GM23338 (cell line): ENCODE data around the gene IGFL4. TPM values are rescaled to one million over a fixed set of nuclear protein-coding genes. Genes with fewer than 3 reads are reported as not detected.

ENCODE experiments used
- ATAC-seq: fragments of 200-7000 bp; cut with Tn5 transposase; 3 replicates; pipeline ENCODE4 v1.9.1; 2020
- DNase-seq: peaks from one replicate; pipeline ENCODE4 v3.0.0-alpha.2; 2015; ENCODE audit warnings: low spot score
- H2AFZ ChIP-seq: fragments of 200-600 bp; sonication (generic); 2 replicates; pipeline ENCODE4 v1.8.0; 2016; ENCODE audit warnings: antibody characterized with exemption, mild to moderate bottlenecking, moderate library complexity
- H3F3A ChIP-seq: fragments of 200-600 bp; sonication (generic); replicated peaks from 2 replicates; pipeline ENCODE4 v1.8.0; 2017; ENCODE audit warnings: antibody characterized with exemption, mixed run types, low read depth
- H3K27ac ChIP-seq: fragments of 200-600 bp; sonication (generic); 2 replicates; pipeline ENCODE4 v1.6.1; 2016; ENCODE audit warnings: low read depth
- H3K27me3 ChIP-seq: fragments of 200-600 bp; sonication (generic); 2 replicates; pipeline ENCODE4 v1.8.0; 2016; ENCODE audit warnings: mild to moderate bottlenecking, mixed run types, moderate library complexity; ENCODE audit not compliant: insufficient read depth
- H3K36me3 ChIP-seq: fragments of 200-600 bp; sonication (generic); 2 replicates; pipeline ENCODE4 v1.8.0; 2016; ENCODE audit warnings: mild to moderate bottlenecking; ENCODE audit not compliant: insufficient read depth
- H3K4me1 ChIP-seq: fragments of 200-600 bp; sonication (generic); 2 replicates; pipeline ENCODE4 v1.8.0; 2016; ENCODE audit warnings: mild to moderate bottlenecking, moderate library complexity; ENCODE audit not compliant: insufficient read depth
- H3K4me2 ChIP-seq: fragments of 200-600 bp; sonication (generic); 2 replicates; pipeline ENCODE4 v1.7.1; 2017; ENCODE audit warnings: mixed run types
- H3K4me3 ChIP-seq: fragments of 200-600 bp; sonication (generic); 2 replicates; pipeline ENCODE4 v1.6.1; 2016; ENCODE audit warnings: mixed run types
- H3K79me2 ChIP-seq: fragments of 200-600 bp; sonication (generic); replicated peaks from 2 replicates; pipeline ENCODE4 v1.8.0; 2017; ENCODE audit warnings: mild to moderate bottlenecking; ENCODE audit not compliant: insufficient read depth
- H3K9me2 ChIP-seq: fragments of 200-600 bp; sonication (generic); 2 replicates; pipeline ENCODE4 v1.8.0; 2017; ENCODE audit not compliant: insufficient read depth
- H4K20me1 ChIP-seq: fragments of 200-600 bp; sonication (generic); replicated peaks from 2 replicates; pipeline ENCODE4 v1.8.0; 2017; ENCODE audit warnings: mild to moderate bottlenecking; ENCODE audit not compliant: insufficient read depth
- H3K27ac Mint-ChIP-seq: 2 replicates; pipeline ENCODE4 v1.8.0; 2020; ENCODE audit warnings: inconsistent platforms, mild to moderate bottlenecking, moderate library complexity, mixed read lengths
- H3K27me3 Mint-ChIP-seq: 3 replicates; pipeline ENCODE4 v1.8.0; 2022; ENCODE audit warnings: low read depth, mild to moderate bottlenecking, moderate library complexity, mixed read lengths, inconsistent platforms; ENCODE audit not compliant: insufficient read depth, poor library complexity
- H3K36me3 Mint-ChIP-seq: 3 replicates; pipeline ENCODE4 v1.8.0; 2021; ENCODE audit warnings: low read depth, mild to moderate bottlenecking, inconsistent platforms, moderate library complexity, mixed read lengths
- H3K4me1 Mint-ChIP-seq: 3 replicates; pipeline ENCODE4 v1.8.0; 2020; ENCODE audit warnings: mild to moderate bottlenecking, inconsistent platforms, mixed read lengths
- H3K4me3 Mint-ChIP-seq: 3 replicates; pipeline ENCODE4 v1.8.0; 2021; ENCODE audit warnings: moderate library complexity, mild to moderate bottlenecking, inconsistent platforms, mixed read lengths
- H3K9me3 Mint-ChIP-seq: 3 replicates; pipeline ENCODE4 v1.8.0; 2020; ENCODE audit warnings: moderate library complexity, mild to moderate bottlenecking, inconsistent platforms, mixed read lengths
- CREB1 ChIP-seq: fragments of 250-450 bp; sonication (Bioruptor Pico); IDR thresholded peaks from 2 replicates; pipeline ENCODE4 v1.5.0; 2020; ENCODE audit warnings: low read depth, mild to moderate bottlenecking, moderate library complexity
- EZH2 ChIP-seq: fragments of 200-600 bp; sonication (generic); IDR thresholded peaks from one replicate; pipeline ENCODE4 v1.8.0; 2017; ENCODE audit warnings: antibody characterized with exemption, mild to moderate bottlenecking, low read depth; ENCODE audit not compliant: unreplicated experiment
- EZH2phosphoT487 ChIP-seq: fragments of 200-600 bp; sonication (generic); IDR thresholded peaks from one replicate; pipeline ENCODE4 v1.8.1; 2018; ENCODE audit warnings: antibody characterized with exemption; ENCODE audit not compliant: unreplicated experiment
- JUNB ChIP-seq: IDR thresholded peaks from one replicate; pipeline ENCODE4 v1.6.1; 2016; ENCODE audit warnings: antibody characterized with exemption; ENCODE audit not compliant: unreplicated experiment
- NANOG ChIP-seq: IDR thresholded peaks from 2 replicates; pipeline ENCODE4 v1.6.1; 2016; ENCODE audit warnings: antibody characterized with exemption, borderline replicate concordance
- POLR2AphosphoS5 ChIP-seq: IDR thresholded peaks from 2 replicates; pipeline ENCODE4 v1.6.1; 2016; ENCODE audit warnings: antibody characterized with exemption, low read depth
- STAT1 ChIP-seq: IDR thresholded peaks from one replicate; pipeline ENCODE4 v1.6.1; 2016; ENCODE audit warnings: antibody characterized with exemption; ENCODE audit not compliant: unreplicated experiment
- ZNF114 ChIP-seq: fragments of 250-450 bp; sonication (Bioruptor Pico); IDR thresholded peaks from 2 replicates; pipeline ENCODE4 v1.5.0; 2020; ENCODE audit warnings: mild to moderate bottlenecking, moderate library complexity
- ZNF331 ChIP-seq: fragments of 250-450 bp; sonication (Bioruptor Pico); IDR thresholded peaks from 2 replicates; pipeline ENCODE4 v1.5.0; 2020; ENCODE audit warnings: low read depth, mild to moderate bottlenecking, moderate library complexity
- polyA plus RNA-seq: library from polyadenylated mRNA; unstranded; fragments of >200 nt; fragmentation: Nextera tagmentation; extraction: Ambion mirVana; gene quantifications from 2 replicates; pipeline ENCODE4 v1.2.1, GENCODE V29; 2016
- total RNA-seq: library from RNA; depleted of rRNA; stranded (reverse); fragments of >200 nt; shearing (Covaris generic); gene quantifications from 2 replicates; pipeline ENCODE4 v1.2.3, GENCODE V29; 2014
- TF ChIP-seq, protein P1 (sequence below): IDR thresholded peaks from 2 replicates; pipeline ENCODE4 v1.6.1; 2016; ENCODE audit warnings: antibody characterized with exemption
- TF ChIP-seq, protein P2 (sequence below): fragments of 250-450 bp; sonication (Bioruptor Pico); IDR thresholded peaks from 2 replicates; pipeline ENCODE4 v1.5.0; 2020; ENCODE audit warnings: mild to moderate bottlenecking, moderate library complexity
- TF ChIP-seq, protein P3 (sequence below), 2 experiments: fragments of 200-600 bp in 1 of 2; sonication (generic) in 1 of 2; conservative IDR thresholded peaks; 2 replicates each; pipeline versions ENCODE4 v1.5.1 to v1.6.1; 2016 to 2017; ENCODE audit warnings: antibody characterized with exemption in 2 of 2, low read depth in 2 of 2, mild to moderate bottlenecking in 2 of 2, moderate library complexity in 1 of 2
- TF ChIP-seq, protein P4 (sequence below): IDR thresholded peaks from one replicate; pipeline ENCODE4 v1.6.1; 2018; ENCODE audit warnings: antibody characterized with exemption; ENCODE audit not compliant: unreplicated experiment

IGFL4 gene
- total and polyA plus RNA-seq, 2 experiments from 2014 or later = 0.06 to 0.87 TPM

DNA sequence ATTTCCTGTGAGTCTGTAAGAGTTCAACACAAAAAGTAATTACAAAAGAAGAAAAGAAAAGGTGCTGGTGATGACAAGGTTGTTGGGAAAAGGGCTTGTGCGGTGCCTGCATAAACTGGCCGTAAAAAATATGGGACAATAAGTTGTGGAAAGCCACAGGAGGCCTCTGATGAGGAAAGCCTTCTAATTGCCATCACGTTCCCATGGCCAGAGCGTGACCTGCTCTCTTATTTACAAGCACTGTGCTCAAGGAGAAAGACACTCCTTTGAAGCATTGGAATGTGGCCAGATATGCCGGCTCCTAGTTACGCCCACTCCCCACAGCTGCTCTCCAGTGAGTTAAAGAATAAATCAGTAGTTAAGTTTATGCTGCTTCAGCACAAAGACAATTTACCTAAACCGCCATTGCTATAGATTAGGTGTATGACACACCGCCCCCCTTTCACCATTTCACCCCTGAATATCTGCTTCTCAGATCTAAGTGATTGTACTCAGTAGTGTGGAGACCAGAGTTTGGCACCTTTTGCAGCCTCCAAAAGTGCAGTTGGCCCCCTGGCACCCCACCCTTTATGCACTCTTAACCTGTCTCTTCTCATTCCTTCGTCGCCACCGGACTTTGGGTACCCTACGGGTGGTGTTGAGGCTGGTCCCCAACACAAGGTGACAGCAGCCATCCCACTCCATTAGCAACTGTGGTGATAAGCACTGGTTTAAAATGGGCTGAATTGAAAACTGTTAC is 9.8 kb downstream of the IGFL4 start:
- no peak for ATAC-seq
- no peak overlapping the region for H3K4me3 Mint-ChIP-seq
- Histone ChIP-seq H4K20me1 (no peaks in the 10 kb centered on the region; the same call in 1 of the 2 replicates), H3K4me2 (no peak overlapping the region), H3K9me2 (no peaks in the 10 kb centered on the region), H3K4me3 (no peak overlapping the region), H3K36me3 (no peaks in the 10 kb centered on the region), H3K27ac (no peak overlapping the region), H3F3A (no peaks in the 10 kb centered on the region), H3K79me2 (no peaks in the 10 kb centered on the region), H3K27me3 (no peaks in the 10 kb centered on the region), H2AFZ (no peak overlapping the region), H3K4me1 (no peaks in the 10 kb centered on the region)
- no peak for TF ChIP-seq ZNF114
- no peak for TF ChIP-seq ZNF331 (CRISPR knock-in tag)
- no peak for TF ChIP-seq STAT1
- TF ChIP-seq, protein P1, sequence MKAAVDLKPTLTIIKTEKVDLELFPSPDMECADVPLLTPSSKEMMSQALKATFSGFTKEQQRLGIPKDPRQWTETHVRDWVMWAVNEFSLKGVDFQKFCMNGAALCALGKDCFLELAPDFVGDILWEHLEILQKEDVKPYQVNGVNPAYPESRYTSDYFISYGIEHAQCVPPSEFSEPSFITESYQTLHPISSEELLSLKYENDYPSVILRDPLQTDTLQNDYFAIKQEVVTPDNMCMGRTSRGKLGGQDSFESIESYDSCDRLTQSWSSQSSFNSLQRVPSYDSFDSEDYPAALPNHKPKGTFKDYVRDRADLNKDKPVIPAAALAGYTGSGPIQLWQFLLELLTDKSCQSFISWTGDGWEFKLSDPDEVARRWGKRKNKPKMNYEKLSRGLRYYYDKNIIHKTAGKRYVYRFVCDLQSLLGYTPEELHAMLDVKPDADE = no peak
- TF ChIP-seq, protein P2, sequence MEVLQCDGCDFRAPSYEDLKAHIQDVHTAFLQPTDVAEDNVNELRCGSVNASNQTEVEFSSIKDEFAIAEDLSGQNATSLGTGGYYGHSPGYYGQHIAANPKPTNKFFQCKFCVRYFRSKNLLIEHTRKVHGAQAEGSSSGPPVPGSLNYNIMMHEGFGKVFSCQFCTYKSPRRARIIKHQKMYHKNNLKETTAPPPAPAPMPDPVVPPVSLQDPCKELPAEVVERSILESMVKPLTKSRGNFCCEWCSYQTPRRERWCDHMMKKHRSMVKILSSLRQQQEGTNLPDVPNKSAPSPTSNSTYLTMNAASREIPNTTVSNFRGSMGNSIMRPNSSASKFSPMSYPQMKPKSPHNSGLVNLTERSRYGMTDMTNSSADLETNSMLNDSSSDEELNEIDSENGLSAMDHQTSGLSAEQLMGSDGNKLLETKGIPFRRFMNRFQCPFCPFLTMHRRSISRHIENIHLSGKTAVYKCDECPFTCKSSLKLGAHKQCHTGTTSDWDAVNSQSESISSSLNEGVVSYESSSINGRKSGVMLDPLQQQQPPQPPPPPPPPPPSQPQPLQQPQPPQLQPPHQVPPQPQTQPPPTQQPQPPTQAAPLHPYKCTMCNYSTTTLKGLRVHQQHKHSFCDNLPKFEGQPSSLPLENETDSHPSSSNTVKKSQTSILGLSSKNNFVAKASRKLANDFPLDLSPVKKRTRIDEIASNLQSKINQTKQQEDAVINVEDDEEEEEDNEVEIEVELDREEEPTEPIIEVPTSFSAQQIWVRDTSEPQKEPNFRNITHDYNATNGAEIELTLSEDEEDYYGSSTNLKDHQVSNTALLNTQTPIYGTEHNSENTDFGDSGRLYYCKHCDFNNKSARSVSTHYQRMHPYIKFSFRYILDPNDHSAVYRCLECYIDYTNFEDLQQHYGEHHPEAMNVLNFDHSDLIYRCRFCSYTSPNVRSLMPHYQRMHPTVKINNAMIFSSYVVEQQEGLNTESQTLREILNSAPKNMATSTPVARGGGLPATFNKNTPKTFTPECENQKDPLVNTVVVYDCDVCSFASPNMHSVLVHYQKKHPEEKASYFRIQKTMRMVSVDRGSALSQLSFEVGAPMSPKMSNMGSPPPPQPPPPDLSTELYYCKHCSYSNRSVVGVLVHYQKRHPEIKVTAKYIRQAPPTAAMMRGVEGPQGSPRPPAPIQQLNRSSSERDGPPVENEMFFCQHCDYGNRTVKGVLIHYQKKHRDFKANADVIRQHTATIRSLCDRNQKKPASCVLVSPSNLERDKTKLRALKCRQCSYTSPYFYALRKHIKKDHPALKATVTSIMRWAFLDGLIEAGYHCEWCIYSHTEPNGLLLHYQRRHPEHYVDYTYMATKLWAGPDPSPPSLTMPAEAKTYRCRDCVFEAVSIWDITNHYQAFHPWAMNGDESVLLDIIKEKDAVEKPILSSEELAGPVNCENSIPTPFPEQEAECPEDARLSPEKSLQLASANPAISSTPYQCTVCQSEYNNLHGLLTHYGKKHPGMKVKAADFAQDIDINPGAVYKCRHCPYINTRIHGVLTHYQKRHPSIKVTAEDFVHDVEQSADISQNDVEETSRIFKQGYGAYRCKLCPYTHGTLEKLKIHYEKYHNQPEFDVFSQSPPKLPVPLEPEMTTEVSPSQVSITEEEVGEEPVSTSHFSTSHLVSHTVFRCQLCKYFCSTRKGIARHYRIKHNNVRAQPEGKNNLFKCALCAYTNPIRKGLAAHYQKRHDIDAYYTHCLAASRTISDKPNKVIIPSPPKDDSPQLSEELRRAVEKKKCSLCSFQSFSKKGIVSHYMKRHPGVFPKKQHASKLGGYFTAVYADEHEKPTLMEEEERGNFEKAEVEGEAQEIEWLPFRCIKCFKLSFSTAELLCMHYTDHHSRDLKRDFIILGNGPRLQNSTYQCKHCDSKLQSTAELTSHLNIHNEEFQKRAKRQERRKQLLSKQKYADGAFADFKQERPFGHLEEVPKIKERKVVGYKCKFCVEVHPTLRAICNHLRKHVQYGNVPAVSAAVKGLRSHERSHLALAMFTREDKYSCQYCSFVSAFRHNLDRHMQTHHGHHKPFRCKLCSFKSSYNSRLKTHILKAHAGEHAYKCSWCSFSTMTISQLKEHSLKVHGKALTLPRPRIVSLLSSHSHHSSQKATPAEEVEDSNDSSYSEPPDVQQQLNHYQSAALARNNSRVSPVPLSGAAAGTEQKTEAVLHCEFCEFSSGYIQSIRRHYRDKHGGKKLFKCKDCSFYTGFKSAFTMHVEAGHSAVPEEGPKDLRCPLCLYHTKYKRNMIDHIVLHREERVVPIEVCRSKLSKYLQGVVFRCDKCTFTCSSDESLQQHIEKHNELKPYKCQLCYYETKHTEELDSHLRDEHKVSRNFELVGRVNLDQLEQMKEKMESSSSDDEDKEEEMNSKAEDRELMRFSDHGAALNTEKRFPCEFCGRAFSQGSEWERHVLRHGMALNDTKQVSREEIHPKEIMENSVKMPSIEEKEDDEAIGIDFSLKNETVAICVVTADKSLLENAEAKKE = no peak
- no peak for TF ChIP-seq CREB1
- no peak for TF ChIP-seq NANOG
- TF ChIP-seq, protein P3, sequence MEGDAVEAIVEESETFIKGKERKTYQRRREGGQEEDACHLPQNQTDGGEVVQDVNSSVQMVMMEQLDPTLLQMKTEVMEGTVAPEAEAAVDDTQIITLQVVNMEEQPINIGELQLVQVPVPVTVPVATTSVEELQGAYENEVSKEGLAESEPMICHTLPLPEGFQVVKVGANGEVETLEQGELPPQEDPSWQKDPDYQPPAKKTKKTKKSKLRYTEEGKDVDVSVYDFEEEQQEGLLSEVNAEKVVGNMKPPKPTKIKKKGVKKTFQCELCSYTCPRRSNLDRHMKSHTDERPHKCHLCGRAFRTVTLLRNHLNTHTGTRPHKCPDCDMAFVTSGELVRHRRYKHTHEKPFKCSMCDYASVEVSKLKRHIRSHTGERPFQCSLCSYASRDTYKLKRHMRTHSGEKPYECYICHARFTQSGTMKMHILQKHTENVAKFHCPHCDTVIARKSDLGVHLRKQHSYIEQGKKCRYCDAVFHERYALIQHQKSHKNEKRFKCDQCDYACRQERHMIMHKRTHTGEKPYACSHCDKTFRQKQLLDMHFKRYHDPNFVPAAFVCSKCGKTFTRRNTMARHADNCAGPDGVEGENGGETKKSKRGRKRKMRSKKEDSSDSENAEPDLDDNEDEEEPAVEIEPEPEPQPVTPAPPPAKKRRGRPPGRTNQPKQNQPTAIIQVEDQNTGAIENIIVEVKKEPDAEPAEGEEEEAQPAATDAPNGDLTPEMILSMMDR (conservative IDR thresholded peaks at IDR 0.05; ENCODE audit: low read depth in 2 of 2) = no peak
- TF ChIP-seq JUNB = no peak
- TF ChIP-seq EZH2 = no peak
- no peak for TF ChIP-seq POLR2AphosphoS5
- no peak for TF ChIP-seq EZH2phosphoT487
- TF ChIP-seq, protein P4, sequence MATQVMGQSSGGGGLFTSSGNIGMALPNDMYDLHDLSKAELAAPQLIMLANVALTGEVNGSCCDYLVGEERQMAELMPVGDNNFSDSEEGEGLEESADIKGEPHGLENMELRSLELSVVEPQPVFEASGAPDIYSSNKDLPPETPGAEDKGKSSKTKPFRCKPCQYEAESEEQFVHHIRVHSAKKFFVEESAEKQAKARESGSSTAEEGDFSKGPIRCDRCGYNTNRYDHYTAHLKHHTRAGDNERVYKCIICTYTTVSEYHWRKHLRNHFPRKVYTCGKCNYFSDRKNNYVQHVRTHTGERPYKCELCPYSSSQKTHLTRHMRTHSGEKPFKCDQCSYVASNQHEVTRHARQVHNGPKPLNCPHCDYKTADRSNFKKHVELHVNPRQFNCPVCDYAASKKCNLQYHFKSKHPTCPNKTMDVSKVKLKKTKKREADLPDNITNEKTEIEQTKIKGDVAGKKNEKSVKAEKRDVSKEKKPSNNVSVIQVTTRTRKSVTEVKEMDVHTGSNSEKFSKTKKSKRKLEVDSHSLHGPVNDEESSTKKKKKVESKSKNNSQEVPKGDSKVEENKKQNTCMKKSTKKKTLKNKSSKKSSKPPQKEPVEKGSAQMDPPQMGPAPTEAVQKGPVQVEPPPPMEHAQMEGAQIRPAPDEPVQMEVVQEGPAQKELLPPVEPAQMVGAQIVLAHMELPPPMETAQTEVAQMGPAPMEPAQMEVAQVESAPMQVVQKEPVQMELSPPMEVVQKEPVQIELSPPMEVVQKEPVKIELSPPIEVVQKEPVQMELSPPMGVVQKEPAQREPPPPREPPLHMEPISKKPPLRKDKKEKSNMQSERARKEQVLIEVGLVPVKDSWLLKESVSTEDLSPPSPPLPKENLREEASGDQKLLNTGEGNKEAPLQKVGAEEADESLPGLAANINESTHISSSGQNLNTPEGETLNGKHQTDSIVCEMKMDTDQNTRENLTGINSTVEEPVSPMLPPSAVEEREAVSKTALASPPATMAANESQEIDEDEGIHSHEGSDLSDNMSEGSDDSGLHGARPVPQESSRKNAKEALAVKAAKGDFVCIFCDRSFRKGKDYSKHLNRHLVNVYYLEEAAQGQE = no peak
- no peak overlapping the region for H3K27ac Mint-ChIP-seq
- peaks cover 10% of the 10 kb centered on the region; the same call in 2 of the 3 replicates for H3K36me3 Mint-ChIP-seq
- H3K4me1 Mint-ChIP-seq = no peaks in the 10 kb centered on the region
- no peak for DNase-seq
- H3K9me3 Mint-ChIP-seq = peaks cover 7% of the 10 kb centered on the region
- H3K27me3 Mint-ChIP-seq = peaks cover 8% of the 10 kb centered on the region
